ENCODE measurements around the gene RAB11FIP3. TPM values are rescaled to one million over a fixed set of nuclear protein-coding genes. Genes with fewer than 3 reads are reported as not detected.

Gene RAB11FIP3
- total RNA-seq, 1 experiment from 2014 or later: 12.8 TPM

DNA sequence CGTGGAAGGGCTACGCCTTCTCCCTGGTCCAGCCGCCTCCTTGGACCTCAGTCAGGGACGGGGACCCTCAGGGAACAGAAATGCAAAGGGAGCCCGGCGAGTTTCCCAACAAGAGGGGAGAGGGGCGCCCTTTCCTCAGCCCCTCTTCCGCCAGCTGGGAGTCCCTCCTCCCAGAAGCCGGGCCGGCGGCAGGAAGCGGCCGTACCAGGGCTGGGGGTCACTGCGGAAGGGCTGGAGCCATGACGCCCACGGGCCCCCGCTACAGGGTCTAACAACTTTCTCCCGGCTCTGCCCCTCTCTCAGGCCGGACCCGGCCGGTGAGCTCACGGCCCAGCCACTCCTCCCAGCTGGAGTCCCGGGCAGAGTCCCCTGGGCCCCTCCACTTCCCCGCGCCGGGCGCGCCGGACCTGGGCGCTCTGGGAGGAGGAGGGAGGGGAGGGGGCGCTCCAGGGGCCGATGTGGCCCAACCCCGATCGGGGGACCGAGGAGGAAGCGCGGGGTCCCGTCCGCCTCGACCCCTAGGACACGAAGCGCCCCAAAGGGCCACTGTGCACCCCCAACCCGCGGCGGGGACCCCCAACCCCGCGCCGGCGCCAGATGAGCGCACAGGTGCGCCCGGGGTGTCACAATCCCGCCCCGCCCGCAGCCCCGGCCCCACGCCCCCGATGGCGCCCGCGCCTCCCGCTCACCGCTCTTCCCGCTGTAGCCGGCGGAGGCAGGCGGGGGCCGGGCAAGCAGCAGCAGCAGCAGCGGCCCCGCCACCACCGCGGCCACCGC is 44.2 kb upstream of the RAB11FIP3 start (continued):
- no peak for TF ChIP-seq RAD21 (IDR thresholded peaks at IDR 0.05; ENCODE audit: low read depth)
- TF ChIP-seq CBX3 (IDR thresholded peaks at IDR 0.05; ENCODE audit: low read depth): no peak
- no peak for TF ChIP-seq POLR2A (IDR thresholded peaks at IDR 0.05; ENCODE audit: borderline replicate concordance, extremely low read depth, insufficient read depth, insufficient read length)

DNA sequence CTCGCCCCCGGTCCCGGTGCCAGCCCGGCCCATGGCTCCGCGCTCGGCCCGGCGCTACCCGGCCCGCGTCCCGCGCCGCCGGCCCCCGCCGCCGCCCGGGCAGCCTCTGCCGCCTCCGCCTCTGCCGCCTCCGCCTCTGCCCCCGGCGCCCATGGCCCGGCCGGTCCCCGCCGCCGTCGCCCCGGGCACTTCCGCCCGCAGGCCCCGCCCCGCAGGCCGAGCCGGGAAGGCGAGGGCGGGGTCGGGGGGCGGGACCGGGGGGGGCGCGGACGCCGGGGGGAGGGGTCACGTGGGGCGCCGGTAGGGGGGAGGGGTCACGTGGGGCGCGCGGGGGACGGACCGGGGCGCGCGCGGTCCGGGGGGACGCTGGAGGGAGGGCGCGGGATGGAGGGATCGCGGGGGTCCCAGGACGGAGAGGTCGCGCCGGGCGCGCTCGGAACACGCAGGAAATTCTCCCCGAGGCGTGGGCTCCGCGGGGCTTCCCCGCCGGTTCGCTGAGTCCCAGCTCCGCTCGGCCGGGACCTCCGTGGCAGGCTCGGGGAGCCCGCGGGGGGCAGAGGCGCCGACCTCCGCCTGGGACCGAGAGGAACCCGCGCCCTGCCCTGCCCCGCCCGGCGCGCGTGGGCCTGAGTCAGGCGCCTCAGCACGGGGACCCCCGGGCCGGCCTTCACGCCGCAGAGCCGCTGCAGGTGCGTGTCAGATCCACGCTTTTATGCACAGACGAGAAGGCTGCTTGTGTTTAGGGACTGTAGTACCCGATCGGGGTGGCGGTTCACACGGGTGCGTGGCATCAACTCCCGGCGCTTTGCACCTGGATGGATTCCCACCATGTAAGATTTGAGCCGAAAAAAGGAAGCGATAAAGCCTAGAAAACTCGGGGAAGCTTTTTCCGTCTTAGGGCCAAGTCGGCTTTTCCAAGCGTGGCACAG is 43.4 kb upstream of the RAB11FIP3 start, which contains the start of gene PGAP6:
Gene PGAP6, minus strand, starts transcription at position 190 of the 929 bp plus-strand sequence. Its CDS starts 157 bp downstream, at position 33.
- ATAC-seq (peak; percentile 57), DNase-seq (ENCODE audit: low read depth, low spot score) (no peak)
- ChIA-PET CTCF (interaction anchor here (0.6 kb wide), 1 partner anchor 341 kb away, joined by 3 read pairs; no protein-coding TSS in a partner anchor), RAD21 (ENCODE audit: low non-redundant PET in 1 of 2, low total read pairs in 2 of 2, uncharacterized antibody in 2 of 2, unreplicated experiment in 2 of 2) (no interaction called here), POLR2A (interaction anchor here (0.7 kb wide), 1 partner anchor 15 kb away, joined by 3 read pairs; no protein-coding TSS in a partner anchor)
- TF ChIP-seq TCF7L2 (IDR thresholded peaks at IDR 0.05; ENCODE audit: borderline replicate concordance, extremely low read depth, insufficient read depth, insufficient read length) (no peak), POLR2A (IDR thresholded peaks at IDR 0.05; ENCODE audit: borderline replicate concordance, extremely low read depth, insufficient read depth, insufficient read length) (peak; percentile 31), EZH2phosphoT487 (IDR thresholded peaks at IDR 0.05; ENCODE audit: borderline replicate concordance) (no peak), ATF3 (IDR thresholded peaks at IDR 0.05) (no peak)
- Histone ChIP-seq H3K4me3 (replicated peaks in 1 of 2; ENCODE audit: low read depth in 1 of 2, low read length in 2 of 2) (peak within 1 kb of the TSS; percentile 55 to 65), H3K9ac (ENCODE audit: low read length) (peak within 1 kb of the TSS; percentile 82), H3K27me3 (ENCODE audit: insufficient read depth, low read length) (no peaks in the 10 kb centered on the region), H3K4me2 (ENCODE audit: low read length) (peak within 1 kb of the TSS; percentile 85), H3K9me2 (ENCODE audit: insufficient read depth) (no peaks in the 10 kb centered on the region), H3K27ac (ENCODE audit: low read depth, low read length) (peak within 1 kb of the TSS; percentile 81), H3K36me3 (ENCODE audit: control insufficient read depth in 1 of 2, insufficient read depth in 2 of 2, low read length in 2 of 2) (no peaks in the 10 kb centered on the region), H4K20me1 (ENCODE audit: insufficient read depth) (no peaks in the 10 kb centered on the region), H3K4me1 (ENCODE audit: control insufficient read depth in 1 of 2, insufficient read depth in 2 of 2, low read length in 2 of 2) (peaks cover 6 to 18% of the 10 kb centered on the region in 2 experiments; a peak in 3 of 4 replicates), H3K9me3 (ENCODE audit: control insufficient read depth in 1 of 2, insufficient read depth in 1 of 2, low read depth in 1 of 2, low read length in 2 of 2) (no peaks in the 10 kb centered on the region), H2AFZ (ENCODE audit: low read depth, low read length, poor library complexity, severe bottlenecking) (no peak within 1 kb of the TSS), H3K79me2 (ENCODE audit: insufficient read depth, low read length) (peaks cover 7% of the 10 kb centered on the region; the same call in 1 of the 2 replicates)
- intact Hi-C loops (cut with micrococcal nuclease): no loop called here
- no TSS peak for BruUV-seq (replicated peaks)
